Esophagus muscularis mucosa (tissue), 4 donors: ENCODE measurements around the gene HSPB1.

ENCODE experiments used
- CTCF ChIP-seq, 3 experiments: fragments of 200-600 bp in 2 of 3; fragments of 450-650 bp in 1 of 3; sonication (generic) in 2 of 3; IDR thresholded peaks; one replicate each; pipeline ENCODE4 v1.5.1; 2017 to 2019; ENCODE audit warnings: antibody characterized with exemption in 3 of 3, mild to moderate bottlenecking in 2 of 3, moderate library complexity in 1 of 3
- EP300 ChIP-seq: sonication (generic); formaldehyde crosslinking; IDR thresholded peaks from one replicate; pipeline ENCODE4 v1.6.1; 2017; ENCODE audit warnings: antibody characterized with exemption
- POLR2A ChIP-seq: fragments of 450-650 bp; IDR thresholded peaks from one replicate; pipeline ENCODE4 v1.6.1; 2017; ENCODE audit warnings: antibody characterized with exemption, moderate library complexity, mild to moderate bottlenecking, low read depth
- POLR2AphosphoS5 ChIP-seq, 2 donors: sonication (generic); formaldehyde crosslinking; IDR thresholded peaks; one replicate each; pipeline ENCODE4 v1.6.1; 2017; ENCODE audit warnings: antibody characterized with exemption in 2 of 2

GRCh38 chr7:76340617-76341131 is 38.2 kb downstream of the HSPB1 start:
- TF ChIP-seq POLR2A (no peak), CTCF (IDR thresholded peaks at IDR 0.05) (no peak), POLR2AphosphoS5 (IDR thresholded peaks at IDR 0.05) (no peak), EP300 (no peak)
